ENCODE results near the gene REX1BD. TPM values are rescaled to one million over a fixed set of nuclear protein-coding genes. Genes with fewer than 3 reads are reported as not detected.
A peak's percentile ranks its signal among the peaks of the same experiment; 100 is the strongest.

REX1BD gene
- total and polyA plus RNA-seq, 2 of the 8 experiments (the other 6 are each of a cell fraction or from before 2014, with no cell fraction given) = 56.8 to 62.7 TPM

- peak overlapping the region; percentile 65 for H4K91ac ChIP-seq (replicated peaks; ENCODE audit: insufficient read length, low read length)
- FAIRE-seq (no peak), DNase-seq (ENCODE audit: low read depth in 1 of 2, low spot score in 2 of 2) (no peak)
- no peak overlapping the region for H3K23ac ChIP-seq (ENCODE audit: insufficient read length)
- CTCF ChIA-PET (ENCODE audit: partially characterized antibody) = interaction anchor here (0.8 to 1.6 kb wide), 9 partner anchors 9 to 144 kb away, joined by 3 to 7 read pairs (median 4); no protein-coding TSS in a partner anchor
- no peaks in the 10 kb centered on the region for H3K9me3 ChIP-seq (ENCODE audit: insufficient read depth in 2 of 2, low read depth in 1 of 2, low read length in 1 of 2)
- H2BK12ac ChIP-seq (ENCODE audit: low read depth, low read length) = peak overlapping the region; percentile 75; the same call in 1 of the 2 replicates
- peak overlapping the region; percentile 48; the same call in 1 of the 2 replicates for H2BK20ac ChIP-seq (ENCODE audit: low read length)
- H3K79me2 ChIP-seq (ENCODE audit: control insufficient read depth in 1 of 2, insufficient read depth in 2 of 2, low read length in 2 of 2) = no peaks in the 10 kb centered on the region
- TF ChIP-seq SUZ12 (IDR thresholded peaks at IDR 0.05; ENCODE audit: low read length) = peak; percentile 0; the same call in 1 of the 2 replicates
- TF ChIP-seq TBP (IDR thresholded peaks at IDR 0.05; ENCODE audit: low read depth, low read length) = no peak
- peaks cover 47 to 66% (median 62%) of the 10 kb centered on the region in 4 experiments for H3K27me3 ChIP-seq (replicated peaks in 1 of 4; ENCODE audit: control insufficient read depth in 3 of 4, extremely low read depth in 1 of 4, insufficient read depth in 3 of 4, low read length in 3 of 4)
- H2AFZ ChIP-seq (ENCODE audit: low read length) = no peak overlapping the region
- H2BK5ac ChIP-seq (ENCODE audit: low read depth, low read length) = no peak overlapping the region
- H2BK120ac ChIP-seq (replicated peaks; ENCODE audit: low read depth, low read length) = no peak overlapping the region
- POLR2A ChIA-PET (ENCODE audit: partially characterized antibody) = interaction anchor here (1.1 to 2.9 kb wide), 4 partner anchors 18 to 24 kb away, joined by 3 to 21 read pairs (median 8); partner anchors contain the start of gene REX1BD
- no peak overlapping the region for H4K5ac ChIP-seq (ENCODE audit: insufficient read length, low read depth, low read length)
- peak overlapping the region; percentile 95 to 96 for H3K4me2 ChIP-seq (ENCODE audit: insufficient read depth in 1 of 2, low read depth in 2 of 2, low read length in 2 of 2)
- 28% methylated on average over 19 of the region's 23 CpGs; no CpG with 5 or more reads in 1 of the 2 experiments for WGBS, 2 experiments (ENCODE audit: extremely low coverage in 1 of 2, insufficient coverage in 1 of 2, insufficient read length in 1 of 2, insufficient replicate concordance in 2 of 2, low coverage in 1 of 2, low lambda C conversion rate in 2 of 2, missing lambda C conversion rate in 1 of 2)
- peaks cover 0 to 3% (median 0%) of the 10 kb centered on the region in 4 experiments; a peak in 1 of 8 replicates for H3K36me3 ChIP-seq (ENCODE audit: control insufficient read depth in 2 of 4, insufficient read depth in 4 of 4, low read length in 3 of 4)
- H4K20me1 ChIP-seq (replicated peaks in 1 of 2; ENCODE audit: control insufficient read depth in 1 of 2, insufficient read depth in 2 of 2, low read length in 2 of 2) = peaks cover 0 to 12% of the 10 kb centered on the region in 2 experiments
- no peak overlapping the region for H3K27ac ChIP-seq (ENCODE audit: low read depth, low read length)
- H3K4ac ChIP-seq (replicated peaks; ENCODE audit: insufficient read length, low read depth, low read length) = peak overlapping the region; percentile 14
- H3K4me1 ChIP-seq (replicated peaks in 1 of 4; ENCODE audit: control insufficient read depth in 3 of 4, insufficient read depth in 4 of 4, low read length in 3 of 4) = peaks cover 19 to 38% (median 28%) of the 10 kb centered on the region in 4 experiments
- no peak overlapping the region; a peak in 1 of 7 replicates for H3K9ac ChIP-seq (replicated peaks in 1 of 4; ENCODE audit: extremely low read depth in 1 of 4, low read depth in 3 of 4, low read length in 3 of 4)
- H3K56ac ChIP-seq (replicated peaks; ENCODE audit: insufficient read length, low read depth, low read length) = no peak overlapping the region
- H3K14ac ChIP-seq (ENCODE audit: insufficient read length) = no peak overlapping the region
- no peaks in the 10 kb centered on the region for H3K79me1 ChIP-seq (ENCODE audit: low read depth, low read length)
- H3K18ac ChIP-seq (ENCODE audit: extremely low read depth, low read length) = peak overlapping the region; percentile 60
- H2AK5ac ChIP-seq (ENCODE audit: low read depth, low read length) = no peak overlapping the region; the same call in 1 of the 2 replicates
- no peak overlapping the region; the same call in 1 of the 2 replicates for H2BK15ac ChIP-seq (ENCODE audit: low read length)
- peak overlapping the region; percentile 26 to 75 (median 48); a peak in 5 of 8 replicates for H3K4me3 ChIP-seq (ENCODE audit: extremely low read depth in 1 of 4, insufficient read depth in 2 of 4, low read depth in 3 of 4, low read length in 4 of 4)
- H3K23me2 ChIP-seq (ENCODE audit: low read depth, low read length) = peaks cover 21% of the 10 kb centered on the region
- peak overlapping the region; percentile 65; the same call in 1 of the 2 replicates for H4K8ac ChIP-seq (ENCODE audit: extremely low read depth, insufficient read depth, low read length)
Observed at GRCh38 chr19:18613589-18614234, 25.1 kb downstream of the REX1BD start.
